Ramos (cell line): ENCODE measurements around the gene TAS1R3.
"Not testable (repeated sequence)": the region's sequence is repeated elsewhere in the genome, so short reads cannot be mapped to it uniquely, and the experiment has no call there.

Experiments used
- in situ Hi-C: fragments of 300-500 bp; cut with MboI; formaldehyde crosslinking; loops from one replicate; pipeline ENCODE4 v1.14.3; 2022; ENCODE audit warnings: low sequenced_read_pairs; ENCODE audit not compliant: unreplicated experiment

Gene TAS1R3

GRCh38 chr1:1364266-1364665, 33.2 kb downstream of the TAS1R3 start:
- in situ Hi-C loops: no loop called here

- in situ Hi-C loops: no loop called here
Measured at GRCh38 chr1:1365875-1366698, 35.0 kb downstream of the TAS1R3 start.

- in situ Hi-C loops: no loop called here
Measured at GRCh38 chr1:1366699-1367066, 35.6 kb downstream of the TAS1R3 start.

- in situ Hi-C loops: no loop called here
Measured at GRCh38 chr1:1367315-1367714, 36.2 kb downstream of the TAS1R3 start.

- in situ Hi-C loops: not testable (repeated sequence)
Measured at GRCh38 chr1:1370094-1370493, 39.0 kb downstream of the TAS1R3 start.

- in situ Hi-C loops: no loop called here
Measured at GRCh38 chr1:1370771-1371300, 39.8 kb downstream of the TAS1R3 start.

- in situ Hi-C loops: no loop called here
Measured at GRCh38 chr1:1371364-1371745, 40.3 kb downstream of the TAS1R3 start.

- in situ Hi-C loops: no loop called here
Measured at GRCh38 chr1:1371746-1372711, 40.9 kb downstream of the TAS1R3 start.

GRCh38 chr1:1373051-1373814, 42.2 kb downstream of the TAS1R3 start:
- in situ Hi-C loops: no loop called here

- in situ Hi-C loops: no loop called here
Measured at GRCh38 chr1:1373815-1374588, 42.9 kb downstream of the TAS1R3 start.

- in situ Hi-C loops: no loop called here
Measured at GRCh38 chr1:1374589-1374928, 43.5 kb downstream of the TAS1R3 start.

GRCh38 chr1:1374929-1375662, 44.0 kb downstream of the TAS1R3 start, which contains the start of gene AURKAIP1:
AURKAIP1 (minus strand) TSS chr1:1375207; CDS start chr1:1374756, 451 bp downstream.
- in situ Hi-C loops: no loop called here

- in situ Hi-C loops: no loop called here
Measured at GRCh38 chr1:1376551-1377226, 45.6 kb downstream of the TAS1R3 start.

- in situ Hi-C loops: no loop called here
Measured at GRCh38 chr1:1377540-1378205, 46.6 kb downstream of the TAS1R3 start.

GRCh38 chr1:1380860-1381259, 49.8 kb downstream of the TAS1R3 start:
- in situ Hi-C loops: no loop called here

- in situ Hi-C loops: no loop called here
Measured at GRCh38 chr1:1381294-1381693, 50.2 kb downstream of the TAS1R3 start.
